ENCODE results near the gene USE1.
"Not testable (repeated sequence)": the region's sequence is repeated elsewhere in the genome, so short reads cannot be mapped to it uniquely, and the experiment has no call there.

USE1 gene

DNA sequence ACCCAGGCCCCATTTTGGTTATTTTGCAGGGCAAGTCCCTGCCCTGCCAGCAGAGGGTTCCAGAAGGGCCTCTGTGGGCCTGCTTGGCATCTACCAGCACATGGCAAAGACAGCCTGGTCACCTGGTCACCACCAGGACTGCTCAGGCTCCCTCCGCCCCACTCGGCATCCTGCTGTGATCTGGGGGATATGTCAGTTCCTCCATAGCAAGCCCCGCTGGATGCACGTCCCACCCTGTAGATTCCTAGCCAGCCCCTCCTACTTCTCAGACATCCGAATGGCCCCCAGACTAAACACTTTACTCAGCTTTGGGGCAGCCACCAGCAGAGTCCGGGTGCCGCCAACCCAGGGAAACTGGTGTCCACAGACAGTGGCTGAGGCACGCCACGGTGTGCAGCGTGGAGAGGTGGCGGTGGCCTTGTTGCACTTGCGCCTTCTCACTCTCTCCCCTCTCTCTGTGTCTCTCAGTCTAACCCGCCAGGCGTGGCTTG, 31.8 kb upstream of the USE1 start:
- no peak for DNase-seq (ENCODE audit: low read depth in 1 of 2, low spot score in 1 of 2)
- no peak overlapping the region for H3K27ac ChIP-seq (replicated peaks)
- TF ChIP-seq GABPA (IDR thresholded peaks at IDR 0.05; ENCODE audit: low read depth) (no peak), SPI1 (IDR thresholded peaks at IDR 0.05; ENCODE audit: borderline replicate concordance, low read depth) (no peak)
- TF ChIP-seq, protein P1, sequence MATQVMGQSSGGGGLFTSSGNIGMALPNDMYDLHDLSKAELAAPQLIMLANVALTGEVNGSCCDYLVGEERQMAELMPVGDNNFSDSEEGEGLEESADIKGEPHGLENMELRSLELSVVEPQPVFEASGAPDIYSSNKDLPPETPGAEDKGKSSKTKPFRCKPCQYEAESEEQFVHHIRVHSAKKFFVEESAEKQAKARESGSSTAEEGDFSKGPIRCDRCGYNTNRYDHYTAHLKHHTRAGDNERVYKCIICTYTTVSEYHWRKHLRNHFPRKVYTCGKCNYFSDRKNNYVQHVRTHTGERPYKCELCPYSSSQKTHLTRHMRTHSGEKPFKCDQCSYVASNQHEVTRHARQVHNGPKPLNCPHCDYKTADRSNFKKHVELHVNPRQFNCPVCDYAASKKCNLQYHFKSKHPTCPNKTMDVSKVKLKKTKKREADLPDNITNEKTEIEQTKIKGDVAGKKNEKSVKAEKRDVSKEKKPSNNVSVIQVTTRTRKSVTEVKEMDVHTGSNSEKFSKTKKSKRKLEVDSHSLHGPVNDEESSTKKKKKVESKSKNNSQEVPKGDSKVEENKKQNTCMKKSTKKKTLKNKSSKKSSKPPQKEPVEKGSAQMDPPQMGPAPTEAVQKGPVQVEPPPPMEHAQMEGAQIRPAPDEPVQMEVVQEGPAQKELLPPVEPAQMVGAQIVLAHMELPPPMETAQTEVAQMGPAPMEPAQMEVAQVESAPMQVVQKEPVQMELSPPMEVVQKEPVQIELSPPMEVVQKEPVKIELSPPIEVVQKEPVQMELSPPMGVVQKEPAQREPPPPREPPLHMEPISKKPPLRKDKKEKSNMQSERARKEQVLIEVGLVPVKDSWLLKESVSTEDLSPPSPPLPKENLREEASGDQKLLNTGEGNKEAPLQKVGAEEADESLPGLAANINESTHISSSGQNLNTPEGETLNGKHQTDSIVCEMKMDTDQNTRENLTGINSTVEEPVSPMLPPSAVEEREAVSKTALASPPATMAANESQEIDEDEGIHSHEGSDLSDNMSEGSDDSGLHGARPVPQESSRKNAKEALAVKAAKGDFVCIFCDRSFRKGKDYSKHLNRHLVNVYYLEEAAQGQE (IDR thresholded peaks at IDR 0.05; ENCODE audit: insufficient replicate concordance, low read depth), result no peak
- no peaks in the 10 kb centered on the region for H3K27me3 ChIP-seq (ENCODE audit: insufficient read depth, poor library complexity, severe bottlenecking)
- no peak overlapping the region for H3K4me3 ChIP-seq (replicated peaks; ENCODE audit: insufficient read depth, low read length)

DNA sequence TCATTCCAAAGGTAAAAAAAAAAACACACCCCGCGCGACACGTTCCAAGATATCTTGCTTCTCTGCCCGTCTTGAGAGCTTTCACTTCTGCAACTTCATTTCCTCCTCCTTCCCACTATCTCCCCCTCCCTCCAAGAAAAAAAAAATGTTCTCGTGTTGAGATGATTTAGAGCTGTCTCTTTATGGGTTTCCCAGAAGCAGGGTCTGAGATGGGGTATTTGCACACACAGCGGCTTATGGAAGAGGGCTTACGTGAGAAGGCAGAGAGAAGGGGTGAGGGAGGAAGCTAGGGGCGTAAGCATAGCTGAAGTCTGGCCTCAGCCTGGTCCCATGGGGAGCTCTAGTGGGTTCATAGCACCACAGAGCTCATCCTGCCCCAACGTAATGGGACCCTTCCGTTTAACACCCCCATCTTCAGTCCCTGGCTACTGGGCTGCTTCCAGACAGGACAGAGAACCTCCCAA, 31.3 kb upstream of the USE1 start:
- peak in 1 of 2 experiments; percentile 15 for DNase-seq (ENCODE audit: low read depth in 1 of 2, low spot score in 1 of 2)

DNA sequence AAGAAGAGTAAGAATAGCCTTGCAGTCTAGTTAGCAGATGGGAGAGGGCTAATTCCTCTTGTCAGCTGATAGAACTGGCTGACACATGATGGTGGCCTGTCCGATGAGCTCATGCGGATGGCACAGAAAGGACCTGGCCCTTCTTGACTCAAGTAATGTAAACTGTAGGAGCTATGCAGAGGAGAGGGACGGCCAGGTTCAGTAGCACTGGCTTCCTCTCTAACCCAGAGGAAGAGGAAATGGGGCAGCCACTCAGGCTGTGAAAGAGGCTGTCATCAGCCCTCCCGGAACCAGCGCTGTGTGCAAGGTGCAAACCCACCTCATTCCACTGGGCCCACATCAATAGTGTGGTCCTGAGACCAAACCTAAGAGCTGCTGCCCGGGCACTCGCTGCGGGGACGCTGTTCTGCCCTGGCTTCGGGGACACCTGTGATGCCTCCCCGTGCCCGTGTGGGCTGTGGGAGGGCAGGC, 30.8 kb upstream of the USE1 start:
- no peak overlapping the region for H3K4me3 ChIP-seq (replicated peaks; ENCODE audit: insufficient read depth, low read length)
- TF ChIP-seq POLR2AphosphoS5 (IDR thresholded peaks at IDR 0.05; ENCODE audit: low read depth) (no peak), SPI1 (IDR thresholded peaks at IDR 0.05; ENCODE audit: borderline replicate concordance, low read depth) (no peak)
- H3K27me3 ChIP-seq (ENCODE audit: insufficient read depth, poor library complexity, severe bottlenecking), result no peaks in the 10 kb centered on the region
- no peak for DNase-seq (ENCODE audit: low read depth in 1 of 2, low spot score in 1 of 2)
- H3K27ac ChIP-seq (replicated peaks), result no peak overlapping the region

More for the DNA sequence above, 31.3 kb upstream of the USE1 start:
- Histone ChIP-seq H3K27ac (replicated peaks) (no peak overlapping the region), H3K4me3 (replicated peaks; ENCODE audit: insufficient read depth, low read length) (no peak overlapping the region), H3K27me3 (ENCODE audit: insufficient read depth, poor library complexity, severe bottlenecking) (no peaks in the 10 kb centered on the region)
- TF ChIP-seq GABPA (IDR thresholded peaks at IDR 0.05; ENCODE audit: low read depth) (no peak), SPI1 (IDR thresholded peaks at IDR 0.05; ENCODE audit: borderline replicate concordance, low read depth) (no peak), POLR2AphosphoS5 (IDR thresholded peaks at IDR 0.05; ENCODE audit: low read depth) (no peak)
- TF ChIP-seq, protein P1 (IDR thresholded peaks at IDR 0.05; ENCODE audit: insufficient replicate concordance, low read depth), result no peak
- TF ChIP-seq, protein P2, sequence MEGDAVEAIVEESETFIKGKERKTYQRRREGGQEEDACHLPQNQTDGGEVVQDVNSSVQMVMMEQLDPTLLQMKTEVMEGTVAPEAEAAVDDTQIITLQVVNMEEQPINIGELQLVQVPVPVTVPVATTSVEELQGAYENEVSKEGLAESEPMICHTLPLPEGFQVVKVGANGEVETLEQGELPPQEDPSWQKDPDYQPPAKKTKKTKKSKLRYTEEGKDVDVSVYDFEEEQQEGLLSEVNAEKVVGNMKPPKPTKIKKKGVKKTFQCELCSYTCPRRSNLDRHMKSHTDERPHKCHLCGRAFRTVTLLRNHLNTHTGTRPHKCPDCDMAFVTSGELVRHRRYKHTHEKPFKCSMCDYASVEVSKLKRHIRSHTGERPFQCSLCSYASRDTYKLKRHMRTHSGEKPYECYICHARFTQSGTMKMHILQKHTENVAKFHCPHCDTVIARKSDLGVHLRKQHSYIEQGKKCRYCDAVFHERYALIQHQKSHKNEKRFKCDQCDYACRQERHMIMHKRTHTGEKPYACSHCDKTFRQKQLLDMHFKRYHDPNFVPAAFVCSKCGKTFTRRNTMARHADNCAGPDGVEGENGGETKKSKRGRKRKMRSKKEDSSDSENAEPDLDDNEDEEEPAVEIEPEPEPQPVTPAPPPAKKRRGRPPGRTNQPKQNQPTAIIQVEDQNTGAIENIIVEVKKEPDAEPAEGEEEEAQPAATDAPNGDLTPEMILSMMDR (IDR thresholded peaks at IDR 0.05; ENCODE audit: insufficient read depth, low read length), result no peak

DNA sequence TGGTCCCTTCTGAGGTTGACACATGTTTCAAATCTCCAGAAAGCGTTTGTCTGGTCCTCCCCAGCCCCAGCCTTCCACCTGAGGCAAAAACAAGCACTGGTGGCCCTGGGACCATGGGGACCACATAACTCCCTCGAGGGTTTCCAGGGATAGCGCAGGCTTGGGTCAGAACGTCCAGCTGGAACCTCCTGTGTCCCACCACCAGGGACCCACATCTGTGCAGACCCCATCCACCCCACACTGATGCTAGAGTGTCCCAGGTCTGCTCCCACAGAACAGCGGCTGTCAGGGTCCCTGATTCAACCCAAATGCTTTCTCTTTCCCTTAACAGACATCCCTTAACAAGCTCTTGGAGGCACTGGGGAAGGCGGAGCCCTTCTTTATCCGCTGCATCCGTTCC, 29.6 kb upstream of the USE1 start:
- Histone ChIP-seq H3K27ac (replicated peaks) (no peak overlapping the region), H3K4me3 (replicated peaks; ENCODE audit: insufficient read depth, low read length) (no peak overlapping the region), H3K27me3 (ENCODE audit: insufficient read depth, poor library complexity, severe bottlenecking) (no peaks in the 10 kb centered on the region)
- no peak for TF ChIP-seq GABPA (IDR thresholded peaks at IDR 0.05; ENCODE audit: low read depth)
- TF ChIP-seq POLR2AphosphoS5 (IDR thresholded peaks at IDR 0.05; ENCODE audit: low read depth), result no peak
- TF ChIP-seq, protein P1 (IDR thresholded peaks at IDR 0.05; ENCODE audit: insufficient replicate concordance, low read depth), result no peak
- TF ChIP-seq SPI1 (IDR thresholded peaks at IDR 0.05; ENCODE audit: borderline replicate concordance, low read depth), result no peak
- TF ChIP-seq, protein P2 (IDR thresholded peaks at IDR 0.05; ENCODE audit: insufficient read depth, low read length), result no peak
- no peak for DNase-seq (ENCODE audit: low read depth in 1 of 2, low spot score in 1 of 2)

DNA sequence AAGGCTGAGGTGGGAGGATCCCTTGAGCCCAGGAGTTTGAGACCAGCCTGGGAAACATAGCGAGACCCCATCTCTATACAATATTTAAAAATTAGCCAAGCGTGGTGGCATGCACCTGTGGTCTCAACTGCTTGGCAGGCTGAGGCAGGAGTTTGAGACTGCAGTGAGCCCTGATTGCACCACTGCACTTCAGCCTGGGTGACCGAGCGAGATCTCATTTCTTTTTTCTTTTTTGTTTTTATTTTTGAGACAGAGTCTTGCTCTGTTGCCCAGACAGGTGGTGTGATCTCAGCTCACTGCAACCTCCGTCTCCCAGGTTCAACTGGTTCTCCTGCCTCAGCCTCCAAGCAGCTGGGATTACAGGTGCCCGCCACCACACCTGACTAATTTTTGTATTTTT, 23.4 kb upstream of the USE1 start:
- H3K4me3 ChIP-seq (replicated peaks; ENCODE audit: insufficient read depth, low read length); H3K27ac ChIP-seq (replicated peaks); H3K27me3 ChIP-seq (ENCODE audit: insufficient read depth, poor library complexity, severe bottlenecking); DNase-seq (ENCODE audit: low read depth in 1 of 2, low spot score in 1 of 2): not testable (repeated sequence)
